ENCODE data around the gene CRYBA2. TPM values are rescaled to one million over a fixed set of nuclear protein-coding genes. Genes with fewer than 3 reads are reported as not detected.
A peak's percentile ranks its signal among the peaks of the same experiment; 100 is the strongest.

Gene CRYBA2
- total RNA-seq, 1 experiment from 2014 or later, result not detected

GRCh38 chr2:219030177-219030940 is 37.1 kb upstream of the CRYBA2 start:
- RAD21 ChIA-PET (ENCODE audit: low non-redundant PET in 1 of 2, low total read pairs in 2 of 2, uncharacterized antibody in 2 of 2, unreplicated experiment in 2 of 2), result interaction anchor here (0.7 to 1.8 kb wide), 6 partner anchors 50 to 124 kb away, joined by 3 to 19 read pairs (median 4); no protein-coding TSS in a partner anchor
- no peak overlapping the region for H3K27ac ChIP-seq (ENCODE audit: low read depth, low read length)
- intact Hi-C loops (cut with micrococcal nuclease), result no loop called here
- no peaks in the 10 kb centered on the region for H3K79me2 ChIP-seq (ENCODE audit: insufficient read depth, low read length)
- no peak overlapping the region for H3K4me3 ChIP-seq (replicated peaks in 1 of 2; ENCODE audit: low read depth in 1 of 2, low read length in 2 of 2)
- no peaks in the 10 kb centered on the region for H3K36me3 ChIP-seq (ENCODE audit: control insufficient read depth in 1 of 2, insufficient read depth in 2 of 2, low read length in 2 of 2)
- H4K20me1 ChIP-seq (ENCODE audit: insufficient read depth), result no peaks in the 10 kb centered on the region
- POLR2A ChIA-PET, result interaction anchor here (1.0 kb wide), 1 partner anchor 125 kb away, joined by 3 read pairs; no protein-coding TSS in a partner anchor
- H3K4me2 ChIP-seq (ENCODE audit: low read length), result no peak overlapping the region
- no peaks in the 10 kb centered on the region; a peak in 1 of 4 replicates for H3K4me1 ChIP-seq (ENCODE audit: control insufficient read depth in 1 of 2, insufficient read depth in 2 of 2, low read length in 2 of 2)
- H2AFZ ChIP-seq (ENCODE audit: low read depth, low read length, poor library complexity, severe bottlenecking), result no peak overlapping the region
- no TSS peak for BruUV-seq (replicated peaks)
- H3K9me3 ChIP-seq (ENCODE audit: control insufficient read depth in 1 of 2, insufficient read depth in 1 of 2, low read depth in 1 of 2, low read length in 2 of 2), result no peaks in the 10 kb centered on the region
- DNase-seq (ENCODE audit: low read depth, low spot score) (no peak), ATAC-seq (peak; percentile 10; the same call in 1 of the 2 replicates)
- peaks cover 22% of the 10 kb centered on the region for H3K27me3 ChIP-seq (ENCODE audit: insufficient read depth, low read length)
- no peaks in the 10 kb centered on the region for H3K9me2 ChIP-seq (ENCODE audit: insufficient read depth)
- TF ChIP-seq POLR2A (IDR thresholded peaks at IDR 0.05; ENCODE audit: borderline replicate concordance, extremely low read depth, insufficient read depth, insufficient read length) (no peak), FOSL1 (IDR thresholded peaks at IDR 0.05; ENCODE audit: low read depth) (no peak), ZNF274 (IDR thresholded peaks at IDR 0.05; ENCODE audit: low read depth, low read length) (no peak), EGR1 (IDR thresholded peaks at IDR 0.05; ENCODE audit: low read depth) (no peak), SP1 (IDR thresholded peaks at IDR 0.05; ENCODE audit: low read depth) (no peak), YY1 (IDR thresholded peaks at IDR 0.05; ENCODE audit: extremely low read depth, insufficient replicate concordance, low read depth, low read length) (no peak), TCF7L2 (IDR thresholded peaks at IDR 0.05; ENCODE audit: borderline replicate concordance, extremely low read depth, insufficient read depth, insufficient read length) (no peak), CTCF (IDR thresholded peaks at IDR 0.05 in 2 of 3, conservative IDR thresholded peaks at IDR 0.05 in 1 of 3; ENCODE audit: borderline replicate concordance in 1 of 3, insufficient read depth in 1 of 3, low read depth in 2 of 3, low read length in 2 of 3) (no peak), JUND (IDR thresholded peaks at IDR 0.05) (no peak), ELF1 (IDR thresholded peaks at IDR 0.05; ENCODE audit: borderline replicate concordance, low read depth) (no peak), CEBPB (IDR thresholded peaks at IDR 0.05; ENCODE audit: low read depth) (no peak), SIN3A (IDR thresholded peaks at IDR 0.05; ENCODE audit: low read depth) (no peak), RAD21 (IDR thresholded peaks at IDR 0.05; ENCODE audit: low read depth) (no peak), POLR2AphosphoS5 (IDR thresholded peaks at IDR 0.05; ENCODE audit: low read depth, low read length) (no peak), REST (IDR thresholded peaks at IDR 0.05; ENCODE audit: low read depth) (no peak)
- CTCF ChIA-PET, result interaction anchor here (0.6 to 5.3 kb wide), 43 partner anchors 9 to 358 kb away, joined by 3 to 97 read pairs (median 4); partner anchors contain the start of gene DNPEP
- no peak overlapping the region for H3K9ac ChIP-seq (ENCODE audit: low read length)

Measured in HCT116 (cell line).